WTC11 (cell line): ENCODE data around the gene SELENOS.

Source experiments
- CTCF ChIP-seq: fragments of 200-600 bp; IDR thresholded peaks from 2 replicates; pipeline ENCODE4 v1.8.0; 2022; ENCODE audit warnings: antibody characterized with exemption
- FOXK1 ChIP-seq: sonication (generic); formaldehyde crosslinking; IDR thresholded peaks from 2 replicates; pipeline ENCODE4 v1.8.0; 2022; ENCODE audit warnings: mild to moderate bottlenecking, moderate library complexity, missing genetic modification reagents
- GABPB1 ChIP-seq: sonication (generic); formaldehyde crosslinking; IDR thresholded peaks from 2 replicates; pipeline ENCODE4 v1.8.1; 2023; ENCODE audit warnings: mild to moderate bottlenecking, missing genetic modification reagents
- TEAD4 ChIP-seq: sonication (generic); formaldehyde crosslinking; IDR thresholded peaks from 2 replicates; pipeline ENCODE4 v1.8.0; 2022; ENCODE audit warnings: mild to moderate bottlenecking, missing genetic modification reagents
- USF2 ChIP-seq: sonication (generic); formaldehyde crosslinking; IDR thresholded peaks from 2 replicates; pipeline ENCODE4 v1.8.1; 2023; ENCODE audit warnings: mild to moderate bottlenecking, missing genetic modification reagents, moderate library complexity
- TF ChIP-seq, protein P1 (sequence below): sonication (generic); formaldehyde crosslinking; IDR thresholded peaks from 2 replicates; pipeline ENCODE4 v1.8.0; 2022; ENCODE audit warnings: mild to moderate bottlenecking, missing genetic modification reagents

GRCh38 chr15:101262551-101262950 lies 14.7 kb downstream of the SELENOS start:
- TF ChIP-seq CTCF (no peak), TEAD4 (CRISPR knock-in tag) (no peak), USF2 (CRISPR knock-in tag) (no peak), GABPB1 (CRISPR knock-in tag) (no peak), FOXK1 (CRISPR knock-in tag) (no peak)
- TF ChIP-seq, protein P1, sequence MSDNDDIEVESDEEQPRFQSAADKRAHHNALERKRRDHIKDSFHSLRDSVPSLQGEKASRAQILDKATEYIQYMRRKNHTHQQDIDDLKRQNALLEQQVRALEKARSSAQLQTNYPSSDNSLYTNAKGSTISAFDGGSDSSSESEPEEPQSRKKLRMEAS (CRISPR knock-in tag) = no peak
